Upper lobe of left lung (tissue), 4 donors: ENCODE measurements around the gene SLX4IP.

ENCODE experiments used
- EP300 ChIP-seq, 4 donors: sonication (generic); formaldehyde crosslinking; IDR thresholded peaks; one replicate each; pipeline ENCODE4 v1.5.1; 2017; ENCODE audit warnings: antibody characterized with exemption in 4 of 4, control low read depth in 2 of 4
- POLR2A ChIP-seq, 4 donors: fragments of 450-650 bp; IDR thresholded peaks; one replicate each; pipeline ENCODE4 v1.5.1; 2016 to 2017; ENCODE audit warnings: antibody characterized with exemption in 4 of 4, mild to moderate bottlenecking in 2 of 4
- TF ChIP-seq, protein P1 (sequence below), 6 experiments: fragments of 450-650 bp in 4 of 6; fragments of 200-600 bp in 2 of 6; sonication (generic) in 2 of 6; IDR thresholded peaks; one replicate each; pipeline ENCODE4 v1.5.1; 2016 to 2019; ENCODE audit warnings: antibody characterized with exemption in 6 of 6

DNA sequence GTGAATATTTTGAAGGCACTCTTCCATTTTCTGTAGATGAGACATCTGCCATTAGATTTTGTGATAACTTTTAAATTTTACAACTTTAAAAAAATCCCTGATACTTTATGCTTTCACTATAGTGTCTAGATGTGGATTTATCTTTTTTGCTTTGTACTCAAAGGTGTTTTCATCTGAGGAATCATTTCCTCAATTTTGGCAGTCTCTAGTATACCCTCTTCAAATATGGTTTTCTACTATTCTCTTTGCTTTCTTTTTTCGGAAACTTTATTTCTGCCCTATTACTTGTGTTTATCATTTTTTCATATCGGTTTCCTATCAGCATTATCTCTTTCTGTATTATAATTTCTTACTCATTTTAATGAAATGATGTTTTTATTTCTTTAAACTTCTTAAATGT, 62.2 kb downstream of the SLX4IP start:
- TF ChIP-seq, protein P1, sequence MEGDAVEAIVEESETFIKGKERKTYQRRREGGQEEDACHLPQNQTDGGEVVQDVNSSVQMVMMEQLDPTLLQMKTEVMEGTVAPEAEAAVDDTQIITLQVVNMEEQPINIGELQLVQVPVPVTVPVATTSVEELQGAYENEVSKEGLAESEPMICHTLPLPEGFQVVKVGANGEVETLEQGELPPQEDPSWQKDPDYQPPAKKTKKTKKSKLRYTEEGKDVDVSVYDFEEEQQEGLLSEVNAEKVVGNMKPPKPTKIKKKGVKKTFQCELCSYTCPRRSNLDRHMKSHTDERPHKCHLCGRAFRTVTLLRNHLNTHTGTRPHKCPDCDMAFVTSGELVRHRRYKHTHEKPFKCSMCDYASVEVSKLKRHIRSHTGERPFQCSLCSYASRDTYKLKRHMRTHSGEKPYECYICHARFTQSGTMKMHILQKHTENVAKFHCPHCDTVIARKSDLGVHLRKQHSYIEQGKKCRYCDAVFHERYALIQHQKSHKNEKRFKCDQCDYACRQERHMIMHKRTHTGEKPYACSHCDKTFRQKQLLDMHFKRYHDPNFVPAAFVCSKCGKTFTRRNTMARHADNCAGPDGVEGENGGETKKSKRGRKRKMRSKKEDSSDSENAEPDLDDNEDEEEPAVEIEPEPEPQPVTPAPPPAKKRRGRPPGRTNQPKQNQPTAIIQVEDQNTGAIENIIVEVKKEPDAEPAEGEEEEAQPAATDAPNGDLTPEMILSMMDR (IDR thresholded peaks at IDR 0.05), result no peak
- TF ChIP-seq POLR2A (IDR thresholded peaks at IDR 0.05), result no peak
- no peak for TF ChIP-seq EP300 (IDR thresholded peaks at IDR 0.05)
